Neural cell (in vitro differentiated cells): ENCODE results near the gene EFCC1. TPM values are rescaled to one million over a fixed set of nuclear protein-coding genes. Genes with fewer than 3 reads are reported as not detected.

Experiments
- H2AFZ ChIP-seq: fragments of 200-600, 300-800 bp; sonication (generic), shearing (Covaris generic); 2 replicates; pipeline ENCODE4 v1.6.0; 2014; ENCODE audit warnings: low read depth, mild to moderate bottlenecking, antibody characterized with exemption, low read length, moderate library complexity
- H3F3A ChIP-seq: fragments of 200-600 bp; shearing (Covaris generic); 2 replicates; pipeline ENCODE4 v1.6.1; 2016; ENCODE audit warnings: mild to moderate bottlenecking, moderate library complexity, mixed read lengths, antibody characterized with exemption, low read length; ENCODE audit not compliant: insufficient read depth, poor library complexity, severe bottlenecking
- H3K27ac ChIP-seq: fragments of 200-600, 300-800 bp; sonication (generic), shearing (Covaris generic); 2 replicates; pipeline ENCODE4 v1.5.1; 2014; ENCODE audit warnings: mild to moderate bottlenecking, low read length, moderate library complexity
- H3K27me3 ChIP-seq: fragments of 300-800, 200-600 bp; sonication (generic), shearing (Covaris generic); 2 replicates; pipeline ENCODE4 v1.6.0; 2014; ENCODE audit warnings: mild to moderate bottlenecking, low read depth, low read length, moderate library complexity; ENCODE audit not compliant: insufficient read depth
- H3K36me3 ChIP-seq: fragments of 300-800, 200-600 bp; sonication (generic), shearing (Covaris generic); 2 replicates; pipeline ENCODE4 v1.5.1; 2014; ENCODE audit warnings: mild to moderate bottlenecking, antibody characterized with exemption, low read length, moderate library complexity; ENCODE audit not compliant: insufficient read depth
- H3K4me2 ChIP-seq: fragments of 300-800, 200-600 bp; sonication (generic), shearing (Covaris generic); 2 replicates; pipeline ENCODE4 v1.6.0; 2014; ENCODE audit warnings: mild to moderate bottlenecking, low read length
- H3K4me3 ChIP-seq: fragments of 300-800, 200-600 bp; sonication (generic), shearing (Covaris generic); 2 replicates; pipeline ENCODE4 v1.5.1; 2014; ENCODE audit warnings: mild to moderate bottlenecking, low read length, moderate library complexity
- H3K79me2 ChIP-seq: fragments of 200-600 bp; shearing (Covaris generic); replicated peaks from 2 replicates; pipeline ENCODE4 v1.6.0; 2014; ENCODE audit warnings: mild to moderate bottlenecking, low read length, moderate library complexity; ENCODE audit not compliant: insufficient read depth
- H3K9ac ChIP-seq: fragments of 300-800, 200-600 bp; sonication (generic), shearing (Covaris generic); 2 replicates; pipeline ENCODE4 v1.6.1; 2016; ENCODE audit warnings: mild to moderate bottlenecking, low read length, mixed read lengths
- H3K9me2 ChIP-seq: fragments of 200-600 bp; shearing (Covaris generic); 2 replicates; pipeline ENCODE4 v1.6.1; 2016; ENCODE audit warnings: mild to moderate bottlenecking, low read length, mixed read lengths; ENCODE audit not compliant: insufficient read depth
- H3K9me3 ChIP-seq: fragments of 200-600, 300-800 bp; sonication (generic), shearing (Covaris generic); 2 replicates; pipeline ENCODE4 v1.6.1; 2016; ENCODE audit warnings: mild to moderate bottlenecking, mixed run types, low read length, moderate library complexity, mixed read lengths
- H4K20me1 ChIP-seq: fragments of 200-600 bp; shearing (Covaris generic); 2 replicates; pipeline ENCODE4 v1.6.1; 2016; ENCODE audit warnings: mild to moderate bottlenecking, mixed run types; ENCODE audit not compliant: insufficient read depth
- CTCF ChIP-seq: fragments of 450-650 bp; IDR thresholded peaks from 2 replicates; pipeline ENCODE4 v1.5.1; 2014; ENCODE audit warnings: antibody characterized with exemption, mild to moderate bottlenecking, moderate library complexity; ENCODE audit not compliant: poor library complexity, severe bottlenecking
- EP300 ChIP-seq: fragments of 450-650 bp; conservative IDR thresholded peaks from 2 replicates; pipeline ENCODE4 v1.6.1; 2014; ENCODE audit warnings: antibody characterized with exemption, mild to moderate bottlenecking, moderate library complexity; ENCODE audit not compliant: poor library complexity, severe bottlenecking
- EZH2 ChIP-seq: fragments of 200-600, 300-800 bp; shearing (Covaris generic), sonication (generic); IDR thresholded peaks from 2 replicates; pipeline ENCODE4 v1.6.1; 2014; ENCODE audit warnings: antibody characterized with exemption, low read length, borderline replicate concordance, mild to moderate bottlenecking; ENCODE audit not compliant: insufficient read depth, poor library complexity, severe bottlenecking
- MXI1 ChIP-seq: fragments of 450-650 bp; conservative IDR thresholded peaks from 2 replicates; pipeline ENCODE4 v1.6.1; 2014; ENCODE audit warnings: antibody characterized with exemption, mild to moderate bottlenecking; ENCODE audit not compliant: poor library complexity, severe bottlenecking
- POLR2AphosphoS5 ChIP-seq: IDR thresholded peaks from 2 replicates; pipeline ENCODE4 v1.6.1; 2012
- RAD21 ChIP-seq: fragments of 450-650 bp; conservative IDR thresholded peaks from 2 replicates; pipeline ENCODE4 v1.6.1; 2014; ENCODE audit warnings: antibody characterized with exemption, mild to moderate bottlenecking, moderate library complexity
- REST ChIP-seq: IDR thresholded peaks from 2 replicates; pipeline ENCODE4 v1.6.1; 2012; ENCODE audit warnings: borderline replicate concordance
- SMC3 ChIP-seq: fragments of 450-650 bp; conservative IDR thresholded peaks from 2 replicates; pipeline ENCODE4 v1.6.1; 2014; ENCODE audit warnings: antibody characterized with exemption, mild to moderate bottlenecking, moderate library complexity; ENCODE audit not compliant: poor library complexity
- TAF1 ChIP-seq: IDR thresholded peaks from 2 replicates; pipeline ENCODE4 v1.6.1; 2012; ENCODE audit warnings: low read depth
- polyA plus RNA-seq: library from polyadenylated mRNA; depleted of rRNA; stranded (reverse); fragments of >200 nt; gene quantifications from 2 replicates; pipeline ENCODE4 v1.2.3, GENCODE V29; 2014

Gene EFCC1
- polyA plus RNA-seq, 1 donor from 2014 or later, result not detected

DNA sequence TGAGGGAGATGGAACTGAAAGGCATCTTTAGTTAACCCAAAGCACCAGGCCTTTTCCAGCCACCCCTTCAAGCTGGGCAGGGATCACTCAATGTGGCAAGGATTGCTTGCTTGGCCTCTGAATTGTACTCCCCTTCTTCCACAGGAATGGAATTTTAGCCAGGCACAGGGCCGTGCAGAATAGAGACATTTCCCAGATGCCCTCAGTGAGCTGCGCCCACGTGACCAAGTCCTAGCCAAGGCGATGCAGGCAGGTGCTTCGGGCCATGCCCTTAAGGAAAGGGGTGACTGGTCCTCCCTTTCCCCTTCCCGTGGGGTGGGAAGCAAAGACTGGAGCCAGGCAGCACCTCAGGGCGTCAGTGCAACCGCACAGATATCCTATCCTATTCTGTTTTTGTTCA is 77.4 kb downstream of the EFCC1 start:
- Histone ChIP-seq H3K4me3 (no peak overlapping the region), H3K36me3 (no peaks in the 10 kb centered on the region), H4K20me1 (no peaks in the 10 kb centered on the region), H3K79me2 (no peaks in the 10 kb centered on the region), H3K9me3 (no peaks in the 10 kb centered on the region), H3K4me2 (no peak overlapping the region), H3K9ac (no peak overlapping the region), H3K9me2 (no peaks in the 10 kb centered on the region), H3K27ac (no peak overlapping the region), H2AFZ (no peak overlapping the region), H3F3A (no peaks in the 10 kb centered on the region), H3K27me3 (no peaks in the 10 kb centered on the region)
- no peak for TF ChIP-seq REST
- TF ChIP-seq TAF1, result no peak
- no peak for TF ChIP-seq SMC3
- TF ChIP-seq EZH2, result no peak
- TF ChIP-seq MXI1, result no peak
- no peak for TF ChIP-seq POLR2AphosphoS5
- TF ChIP-seq EP300, result no peak
- no peak for TF ChIP-seq CTCF
- no peak for TF ChIP-seq RAD21

GRCh38 chr3:129081503-129081902 is 80.4 kb downstream of the EFCC1 start:
- H3K9ac ChIP-seq, result no peak overlapping the region

More at GRCh38 chr3:129081503-129081902, 80.4 kb downstream of the EFCC1 start:
- H3K27me3 ChIP-seq, result no peaks in the 10 kb centered on the region
- no peak overlapping the region for H2AFZ ChIP-seq
- no peak overlapping the region for H3K27ac ChIP-seq
- no peaks in the 10 kb centered on the region for H3K79me2 ChIP-seq
- H3F3A ChIP-seq, result no peaks in the 10 kb centered on the region
- H3K36me3 ChIP-seq, result no peaks in the 10 kb centered on the region
- TF ChIP-seq EZH2 (no peak), TAF1 (no peak), POLR2AphosphoS5 (no peak), REST (no peak), RAD21 (no peak), EP300 (no peak), CTCF (no peak), MXI1 (no peak), SMC3 (no peak)
- H4K20me1 ChIP-seq, result no peaks in the 10 kb centered on the region
- no peak overlapping the region for H3K4me2 ChIP-seq
- no peaks in the 10 kb centered on the region for H3K9me2 ChIP-seq
- H3K9me3 ChIP-seq, result no peaks in the 10 kb centered on the region
- no peak overlapping the region for H3K4me3 ChIP-seq
